OCI-M1 (cell line): Measurements from ENCODE around the gene VPS13C.

Experiments used
- DNase-seq: peaks from one replicate; lab custom pipeline; 2025; lab: John Stamatoyannopoulos, UW

VPS13C gene

GRCh38 chr15:61935493-61935892 is 124.8 kb downstream of the VPS13C start:
- no peak for DNase-seq

- DNase-seq: no peak
Measured at GRCh38 chr15:61929452-61929851, 130.8 kb downstream of the VPS13C start.

- no peak for DNase-seq
Measured at GRCh38 chr15:61923173-61923572, 137.1 kb downstream of the VPS13C start.

- no peak for DNase-seq
Measured at GRCh38 chr15:61921093-61921492, 139.2 kb downstream of the VPS13C start.

- DNase-seq: no peak
Measured at GRCh38 chr15:61917457-61917856, 142.8 kb downstream of the VPS13C start.

GRCh38 chr15:61916104-61916503 is 144.1 kb downstream of the VPS13C start:
- no peak for DNase-seq

DNA sequence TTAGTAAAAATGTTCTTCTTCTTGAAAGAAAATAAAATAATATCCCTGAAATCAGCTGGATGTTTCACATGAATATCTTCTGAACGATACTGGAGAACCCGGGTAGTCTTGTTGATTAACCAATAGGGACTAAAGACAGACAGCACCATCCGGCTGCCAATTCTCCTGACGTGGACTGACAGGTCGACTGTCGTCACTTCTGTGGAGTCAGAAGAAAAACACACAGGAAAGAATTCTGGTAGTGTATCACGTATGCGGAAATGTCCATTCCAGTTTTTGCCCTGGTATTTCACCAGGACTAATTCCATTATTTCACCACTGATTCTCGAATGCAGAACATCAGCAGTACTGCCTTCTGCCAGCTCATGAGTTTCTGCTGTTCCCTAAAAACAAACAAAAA is 144.6 kb downstream of the VPS13C start:
- no peak for DNase-seq

GRCh38 chr15:61910839-61911369 is 149.3 kb downstream of the VPS13C start:
- DNase-seq: no peak

GRCh38 chr15:61908241-61908640 is 152.0 kb downstream of the VPS13C start:
- no peak for DNase-seq

GRCh38 chr15:61907753-61908086 is 152.5 kb downstream of the VPS13C start:
- DNase-seq: no peak

GRCh38 chr15:61906961-61907752 is 153.1 kb downstream of the VPS13C start:
- DNase-seq: no peak

- DNase-seq: peak; percentile 11
Measured at GRCh38 chr15:61893146-61893545, 167.1 kb downstream of the VPS13C start.

DNA sequence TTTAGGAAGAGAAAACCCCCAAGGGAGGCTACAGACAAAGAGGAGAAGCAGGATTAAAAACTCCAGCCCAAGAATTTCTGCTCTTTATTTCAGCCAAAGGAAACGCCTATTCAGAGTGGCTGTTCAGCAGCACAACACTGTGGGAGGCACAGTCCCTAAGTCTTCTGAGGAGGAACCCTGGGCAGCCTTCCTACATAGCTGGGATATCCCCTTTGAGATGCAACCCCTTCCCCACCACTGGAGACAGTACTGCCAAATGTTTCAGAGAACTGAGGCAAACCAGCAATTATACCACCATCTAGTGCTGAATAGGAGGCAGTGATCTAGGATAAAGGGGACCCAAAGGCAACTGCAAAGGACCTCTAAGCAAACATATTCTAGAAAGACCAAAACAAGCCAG is 168.1 kb downstream of the VPS13C start:
- DNase-seq: no peak

- DNase-seq: no peak
Measured at GRCh38 chr15:61890106-61890505, 170.1 kb downstream of the VPS13C start.

DNA sequence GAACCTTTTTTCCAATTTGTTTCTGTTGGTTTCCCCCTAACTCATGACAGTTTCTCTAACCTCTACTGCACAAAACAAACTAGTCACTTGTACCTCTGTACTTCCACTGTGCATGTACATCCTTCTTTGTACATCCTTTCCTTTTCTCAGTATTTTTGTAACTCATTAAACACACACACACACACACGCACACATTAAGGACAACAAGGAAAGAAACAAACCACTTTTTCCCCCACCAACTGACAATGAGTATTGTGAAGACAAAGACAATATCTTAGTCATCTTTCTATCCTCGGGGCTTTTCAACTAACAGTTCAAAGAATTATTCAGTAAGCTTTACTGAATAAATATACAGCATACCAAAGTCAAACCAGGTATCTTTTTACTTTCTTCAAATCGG is 170.5 kb downstream of the VPS13C start:
- no peak for DNase-seq

- peak; percentile 2 for DNase-seq
Measured at GRCh38 chr15:61888074-61888780, 172.0 kb downstream of the VPS13C start.

DNA sequence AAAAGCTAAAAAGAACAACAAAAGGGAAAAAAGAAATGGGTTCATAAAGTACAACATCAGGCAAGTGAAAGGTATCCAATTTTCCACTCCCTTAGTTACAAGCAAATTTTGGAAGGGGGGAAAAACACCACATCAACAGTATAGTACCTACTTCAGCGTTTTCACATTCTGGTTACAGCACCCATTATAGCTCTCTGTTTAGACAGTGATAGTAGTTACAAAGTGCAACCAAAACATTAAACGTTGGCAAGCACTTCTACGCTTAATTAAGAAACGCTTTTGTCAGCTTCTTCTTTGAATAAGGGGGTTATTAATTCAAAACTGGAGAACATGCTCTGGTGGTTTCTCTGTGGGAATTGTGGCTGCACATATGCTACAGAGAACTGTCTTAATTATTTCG is 180.2 kb downstream of the VPS13C start:
- no peak for DNase-seq

- DNase-seq: no peak
Measured at GRCh38 chr15:61879219-61879618, 181.0 kb downstream of the VPS13C start.

- DNase-seq: peak; percentile 43
Measured at GRCh38 chr15:61871926-61872522, 188.2 kb downstream of the VPS13C start.

DNA sequence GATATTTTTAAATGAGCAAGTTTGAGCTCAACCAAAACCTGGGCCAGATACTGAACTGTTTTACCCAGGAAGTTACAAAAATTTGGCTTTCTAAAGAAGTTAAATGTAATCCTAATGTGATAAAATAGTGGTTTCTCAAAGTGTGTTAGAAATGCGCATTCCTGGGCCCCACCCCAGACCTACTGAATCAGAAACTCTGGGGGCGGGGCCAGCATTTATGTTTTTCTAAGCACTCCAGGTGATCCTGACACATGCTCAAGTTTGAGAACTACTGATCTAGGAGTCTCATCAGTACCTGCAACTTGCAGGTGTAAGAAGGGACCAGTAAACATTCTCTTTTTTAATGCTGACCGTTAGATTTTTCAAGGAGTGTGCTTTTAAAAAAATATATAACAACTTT is 190.6 kb downstream of the VPS13C start:
- no peak for DNase-seq

DNA sequence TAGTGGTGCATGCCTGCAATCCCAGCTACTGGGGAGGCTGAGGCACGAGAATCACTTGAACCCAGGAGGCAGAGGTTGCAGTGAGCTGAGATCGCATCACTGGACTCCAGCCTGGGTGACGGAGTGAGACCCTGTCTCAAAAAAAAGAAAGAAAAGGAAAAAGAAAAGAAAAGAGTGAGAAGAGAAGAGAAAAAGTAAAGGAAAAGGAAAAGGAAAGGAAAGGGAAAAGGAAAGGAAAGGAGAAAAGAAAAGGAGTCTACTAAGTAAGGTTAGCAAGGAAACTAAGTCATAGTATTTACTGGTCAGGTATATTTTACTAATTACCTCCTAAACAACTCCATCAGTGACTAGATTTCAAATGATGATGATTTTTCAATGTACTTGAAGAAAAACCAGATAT is 198.3 kb downstream of the VPS13C start:
- no peak for DNase-seq

DNA sequence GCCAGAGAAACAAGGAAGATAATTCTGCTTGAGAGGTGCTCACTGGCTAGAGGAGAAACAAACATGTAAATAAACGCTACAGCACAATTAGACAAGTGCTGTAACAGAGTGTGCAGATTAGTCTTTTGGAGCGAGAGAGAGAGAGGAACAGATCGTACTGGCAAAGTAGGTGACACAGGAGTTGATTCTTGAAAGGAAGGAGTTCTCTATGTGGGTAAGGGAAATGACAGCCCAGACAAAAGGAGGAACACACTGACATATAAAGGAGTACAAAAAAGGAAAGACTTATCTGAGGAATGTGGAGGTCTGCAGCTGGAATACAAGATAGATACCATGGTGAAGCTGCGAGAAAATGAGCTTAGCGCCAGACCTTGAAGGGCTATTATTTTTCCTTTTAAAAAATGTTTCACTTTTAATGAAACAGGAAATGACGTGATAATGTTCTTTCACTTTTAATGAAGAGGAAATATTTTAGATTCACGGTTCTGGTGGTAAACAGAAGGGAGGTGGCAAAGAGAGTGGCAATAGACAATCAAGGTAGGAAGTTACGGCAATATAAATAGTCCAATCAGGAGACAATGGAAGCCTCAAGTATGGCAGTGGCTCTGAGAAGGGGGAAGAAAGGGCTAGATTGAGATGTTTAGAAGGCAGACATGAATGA is 202.9 kb downstream of the VPS13C start:
- DNase-seq: peak; percentile 23
